Neural cell (in vitro differentiated cells): ENCODE data around the gene ZNF516. TPM values are rescaled to one million over a fixed set of nuclear protein-coding genes. Genes with fewer than 3 reads are reported as not detected.

Experiments
- H2AFZ ChIP-seq: fragments of 200-600, 300-800 bp; sonication (generic), shearing (Covaris generic); 2 replicates; pipeline ENCODE4 v1.6.0; 2014; ENCODE audit warnings: low read depth, mild to moderate bottlenecking, antibody characterized with exemption, low read length, moderate library complexity
- H3F3A ChIP-seq: fragments of 200-600 bp; shearing (Covaris generic); 2 replicates; pipeline ENCODE4 v1.6.1; 2016; ENCODE audit warnings: mild to moderate bottlenecking, moderate library complexity, mixed read lengths, antibody characterized with exemption, low read length; ENCODE audit not compliant: insufficient read depth, poor library complexity, severe bottlenecking
- H3K27ac ChIP-seq: fragments of 200-600, 300-800 bp; sonication (generic), shearing (Covaris generic); 2 replicates; pipeline ENCODE4 v1.5.1; 2014; ENCODE audit warnings: mild to moderate bottlenecking, low read length, moderate library complexity
- H3K27me3 ChIP-seq: fragments of 300-800, 200-600 bp; sonication (generic), shearing (Covaris generic); 2 replicates; pipeline ENCODE4 v1.6.0; 2014; ENCODE audit warnings: mild to moderate bottlenecking, low read depth, low read length, moderate library complexity; ENCODE audit not compliant: insufficient read depth
- H3K36me3 ChIP-seq: fragments of 300-800, 200-600 bp; sonication (generic), shearing (Covaris generic); 2 replicates; pipeline ENCODE4 v1.5.1; 2014; ENCODE audit warnings: mild to moderate bottlenecking, antibody characterized with exemption, low read length, moderate library complexity; ENCODE audit not compliant: insufficient read depth
- H3K4me2 ChIP-seq: fragments of 300-800, 200-600 bp; sonication (generic), shearing (Covaris generic); 2 replicates; pipeline ENCODE4 v1.6.0; 2014; ENCODE audit warnings: mild to moderate bottlenecking, low read length
- H3K4me3 ChIP-seq: fragments of 300-800, 200-600 bp; sonication (generic), shearing (Covaris generic); 2 replicates; pipeline ENCODE4 v1.5.1; 2014; ENCODE audit warnings: mild to moderate bottlenecking, low read length, moderate library complexity
- H3K79me2 ChIP-seq: fragments of 200-600 bp; shearing (Covaris generic); replicated peaks from 2 replicates; pipeline ENCODE4 v1.6.0; 2014; ENCODE audit warnings: mild to moderate bottlenecking, low read length, moderate library complexity; ENCODE audit not compliant: insufficient read depth
- H3K9ac ChIP-seq: fragments of 300-800, 200-600 bp; sonication (generic), shearing (Covaris generic); 2 replicates; pipeline ENCODE4 v1.6.1; 2016; ENCODE audit warnings: mild to moderate bottlenecking, low read length, mixed read lengths
- H3K9me2 ChIP-seq: fragments of 200-600 bp; shearing (Covaris generic); 2 replicates; pipeline ENCODE4 v1.6.1; 2016; ENCODE audit warnings: mild to moderate bottlenecking, low read length, mixed read lengths; ENCODE audit not compliant: insufficient read depth
- H3K9me3 ChIP-seq: fragments of 200-600, 300-800 bp; sonication (generic), shearing (Covaris generic); 2 replicates; pipeline ENCODE4 v1.6.1; 2016; ENCODE audit warnings: mild to moderate bottlenecking, mixed run types, low read length, moderate library complexity, mixed read lengths
- H4K20me1 ChIP-seq: fragments of 200-600 bp; shearing (Covaris generic); 2 replicates; pipeline ENCODE4 v1.6.1; 2016; ENCODE audit warnings: mild to moderate bottlenecking, mixed run types; ENCODE audit not compliant: insufficient read depth
- CTCF ChIP-seq: fragments of 450-650 bp; IDR thresholded peaks from 2 replicates; pipeline ENCODE4 v1.5.1; 2014; ENCODE audit warnings: antibody characterized with exemption, mild to moderate bottlenecking, moderate library complexity; ENCODE audit not compliant: poor library complexity, severe bottlenecking
- EP300 ChIP-seq: fragments of 450-650 bp; conservative IDR thresholded peaks from 2 replicates; pipeline ENCODE4 v1.6.1; 2014; ENCODE audit warnings: antibody characterized with exemption, mild to moderate bottlenecking, moderate library complexity; ENCODE audit not compliant: poor library complexity, severe bottlenecking
- EZH2 ChIP-seq: fragments of 200-600, 300-800 bp; shearing (Covaris generic), sonication (generic); IDR thresholded peaks from 2 replicates; pipeline ENCODE4 v1.6.1; 2014; ENCODE audit warnings: antibody characterized with exemption, low read length, borderline replicate concordance, mild to moderate bottlenecking; ENCODE audit not compliant: insufficient read depth, poor library complexity, severe bottlenecking
- MXI1 ChIP-seq: fragments of 450-650 bp; conservative IDR thresholded peaks from 2 replicates; pipeline ENCODE4 v1.6.1; 2014; ENCODE audit warnings: antibody characterized with exemption, mild to moderate bottlenecking; ENCODE audit not compliant: poor library complexity, severe bottlenecking
- POLR2AphosphoS5 ChIP-seq: IDR thresholded peaks from 2 replicates; pipeline ENCODE4 v1.6.1; 2012
- RAD21 ChIP-seq: fragments of 450-650 bp; conservative IDR thresholded peaks from 2 replicates; pipeline ENCODE4 v1.6.1; 2014; ENCODE audit warnings: antibody characterized with exemption, mild to moderate bottlenecking, moderate library complexity
- REST ChIP-seq: IDR thresholded peaks from 2 replicates; pipeline ENCODE4 v1.6.1; 2012; ENCODE audit warnings: borderline replicate concordance
- SMC3 ChIP-seq: fragments of 450-650 bp; conservative IDR thresholded peaks from 2 replicates; pipeline ENCODE4 v1.6.1; 2014; ENCODE audit warnings: antibody characterized with exemption, mild to moderate bottlenecking, moderate library complexity; ENCODE audit not compliant: poor library complexity
- TAF1 ChIP-seq: IDR thresholded peaks from 2 replicates; pipeline ENCODE4 v1.6.1; 2012; ENCODE audit warnings: low read depth
- polyA plus RNA-seq: library from polyadenylated mRNA; depleted of rRNA; stranded (reverse); fragments of >200 nt; gene quantifications from 2 replicates; pipeline ENCODE4 v1.2.3, GENCODE V29; 2014

The ZNF516 gene
- polyA plus RNA-seq, 1 donor from 2014 or later, result 11.5 TPM

DNA sequence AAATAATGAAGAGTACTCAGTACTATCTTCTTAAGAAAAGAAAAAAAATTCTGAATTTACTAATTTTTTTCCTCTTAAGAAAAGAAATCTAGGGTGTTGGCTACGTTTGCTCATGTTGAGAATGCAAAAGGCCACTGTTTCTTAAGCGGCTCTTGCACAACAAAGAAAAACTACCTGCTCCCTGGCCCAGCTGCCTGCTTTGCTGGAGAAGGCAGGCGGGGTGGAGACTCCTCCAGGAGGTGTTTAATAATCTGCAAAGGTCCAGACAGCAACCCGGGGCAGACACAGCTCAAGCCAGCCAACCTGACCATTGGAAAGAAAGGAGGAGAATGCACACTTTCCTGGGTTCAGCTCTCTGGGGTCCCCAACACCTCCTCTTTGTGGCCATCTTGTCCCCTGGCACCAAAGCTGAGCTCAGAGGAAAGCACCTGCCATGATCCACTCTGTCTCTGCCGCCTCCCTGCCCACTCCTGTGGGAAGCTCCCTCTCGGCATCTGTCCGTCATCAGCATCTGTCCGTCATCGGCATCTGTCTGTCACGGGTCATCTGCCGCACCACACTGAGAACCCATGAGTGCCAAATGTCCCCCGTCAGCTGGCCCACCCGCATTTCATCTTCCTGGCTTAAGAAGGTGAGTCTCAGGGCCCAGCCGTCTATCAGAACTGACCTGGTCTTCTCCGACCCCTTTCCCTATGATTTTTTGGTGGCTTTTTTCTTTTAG lies 11.9 kb downstream of the ZNF516 start:
- TF ChIP-seq MXI1 (no peak), TAF1 (no peak), EP300 (no peak), EZH2 (no peak), POLR2AphosphoS5 (no peak), REST (no peak), SMC3 (no peak), CTCF (no peak), RAD21 (no peak)
- Histone ChIP-seq H2AFZ (no peak overlapping the region), H3K4me3 (no peak overlapping the region), H3F3A (no peaks in the 10 kb centered on the region), H3K4me2 (no peak overlapping the region), H3K27ac (no peak overlapping the region), H3K79me2 (peaks cover 94% of the 10 kb centered on the region), H4K20me1 (no peaks in the 10 kb centered on the region), H3K9me2 (no peaks in the 10 kb centered on the region), H3K9me3 (no peaks in the 10 kb centered on the region), H3K27me3 (no peaks in the 10 kb centered on the region), H3K36me3 (no peaks in the 10 kb centered on the region), H3K9ac (no peak overlapping the region)

DNA sequence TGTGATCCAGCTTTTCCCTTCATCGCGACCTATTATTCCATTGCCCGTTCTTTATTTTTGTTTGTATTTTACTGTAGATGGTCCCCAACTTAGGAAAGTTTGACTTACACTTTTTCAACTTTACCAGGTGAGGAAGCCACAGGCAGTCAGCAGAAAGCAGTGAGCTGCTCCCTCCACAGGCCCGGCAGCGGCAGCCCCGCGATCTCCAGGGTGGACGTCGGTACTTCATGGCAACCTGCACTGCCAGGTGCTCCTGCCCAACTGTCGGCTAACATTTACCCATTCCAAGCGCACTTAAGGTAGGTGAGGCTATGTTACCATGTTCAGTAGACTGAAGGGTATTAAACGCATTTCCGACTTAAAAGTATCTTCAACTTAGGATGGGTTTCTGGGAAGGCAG lies 12.8 kb downstream of the ZNF516 start:
- TF ChIP-seq REST, result no peak
- TF ChIP-seq RAD21, result no peak
- no peak overlapping the region for H2AFZ ChIP-seq
- no peaks in the 10 kb centered on the region for H3K27me3 ChIP-seq
- H3K4me3 ChIP-seq, result no peak overlapping the region
- H4K20me1 ChIP-seq, result no peaks in the 10 kb centered on the region
- no peak overlapping the region for H3K9ac ChIP-seq
- H3K4me2 ChIP-seq, result no peak overlapping the region
- no peaks in the 10 kb centered on the region for H3F3A ChIP-seq
- H3K36me3 ChIP-seq, result no peaks in the 10 kb centered on the region
- no peaks in the 10 kb centered on the region for H3K9me2 ChIP-seq
- H3K9me3 ChIP-seq, result no peaks in the 10 kb centered on the region
- no peak overlapping the region for H3K27ac ChIP-seq
- H3K79me2 ChIP-seq, result peaks cover 88% of the 10 kb centered on the region
